IMR-90 (cell line): ENCODE data around the gene GTF2F1. TPM values are rescaled to one million over a fixed set of nuclear protein-coding genes. Genes with fewer than 3 reads are reported as not detected.

Experiments
- ATAC-seq: fragments of 200-7000 bp; cut with Tn5 transposase; 2 replicates; pipeline ENCODE4 v1.9.1; 2020; ENCODE audit warnings: low read depth, mild to moderate bottlenecking, moderate library complexity
- BruUV-seq: library from RNA; stranded (reverse); fragments of 400-500 nt; replicated peaks from 2 replicates; lab custom pipeline; 2021; lab: Mats Ljungman, UMichigan
- CTCF ChIA-PET: fragments of 300-600 bp; formaldehyde crosslinking; extraction: SDS; loops from one replicate; lab custom pipeline; 2021; ENCODE audit warnings: antibody characterized with exemption; lab: Yijun Ruan, JAX
- POLR2A ChIA-PET: fragments of 300-600 bp; sonication (Branson Sonifier 250); formaldehyde crosslinking; loops from one replicate; lab custom pipeline; 2022; ENCODE audit warnings: antibody characterized with exemption; ENCODE audit not compliant: unreplicated experiment; lab: Charles Lee
- DNase-seq: peaks from one replicate; pipeline ENCODE4 v3.0.0; 2013
- H2AFZ ChIP-seq: replicated peaks from 2 replicates; pipeline ENCODE3; 2013; ENCODE audit warnings: low read length, mild to moderate bottlenecking; ENCODE audit not compliant: poor library complexity
- H2AK5ac ChIP-seq: 2 replicates; pipeline ENCODE4 v1.6.1; 2013; ENCODE audit warnings: low read depth, low read length, inconsistent platforms
- H2AK9ac ChIP-seq: replicated peaks from 2 replicates; pipeline ENCODE3; 2013; ENCODE audit warnings: mild to moderate bottlenecking, low read depth, low read length, moderate library complexity; ENCODE audit not compliant: poor library complexity
- H2BK120ac ChIP-seq: 2 replicates; pipeline ENCODE4 v1.6.1; 2013; ENCODE audit warnings: low read depth, low read length, inconsistent platforms
- H2BK15ac ChIP-seq: 3 replicates; pipeline ENCODE4 v1.6.1; 2013; ENCODE audit warnings: low read depth, low read length, inconsistent platforms
- H2BK20ac ChIP-seq: 2 replicates; pipeline ENCODE4 v1.6.1; 2013; ENCODE audit warnings: low read depth, mild to moderate bottlenecking, inconsistent platforms, low read length, moderate library complexity
- H2BK5ac ChIP-seq: 2 replicates; pipeline ENCODE4 v1.6.1; 2013; ENCODE audit warnings: mild to moderate bottlenecking, low read depth, low read length, inconsistent platforms; ENCODE audit not compliant: poor library complexity, severe bottlenecking
- H3K14ac ChIP-seq: replicated peaks from 2 replicates; pipeline ENCODE4 v1.6.1; 2013; ENCODE audit warnings: low read depth, low read length, inconsistent platforms
- H3K18ac ChIP-seq: 2 replicates; pipeline ENCODE4 v1.6.1; 2013; ENCODE audit warnings: low read depth, low read length, control low read depth
- H3K23ac ChIP-seq: 2 replicates; pipeline ENCODE4 v1.6.1; 2013; ENCODE audit warnings: low read depth, low read length, inconsistent platforms
- H3K27ac ChIP-seq: 2 replicates; pipeline ENCODE4 v1.5.1; 2013; ENCODE audit warnings: mild to moderate bottlenecking, control low read depth, low read length; ENCODE audit not compliant: insufficient read depth
- H3K27me3 ChIP-seq: 2 replicates; pipeline ENCODE4 v1.6.1; 2013; ENCODE audit warnings: low read length; ENCODE audit not compliant: control insufficient read depth, insufficient read depth
- H3K36me3 ChIP-seq: 2 replicates; pipeline ENCODE4 v1.6.1; 2013; ENCODE audit warnings: low read length, mixed read lengths; ENCODE audit not compliant: control insufficient read depth, insufficient read depth
- H3K4ac ChIP-seq: 2 replicates; pipeline ENCODE4 v1.6.1; 2013; ENCODE audit warnings: low read depth, low read length, inconsistent platforms
- H3K4me1 ChIP-seq: 2 replicates; pipeline ENCODE4 v1.6.1; 2013; ENCODE audit warnings: low read length, mixed read lengths; ENCODE audit not compliant: control insufficient read depth, insufficient read depth
- H3K4me2 ChIP-seq: 2 replicates; pipeline ENCODE4 v1.6.1; 2013; ENCODE audit warnings: low read depth, mild to moderate bottlenecking, control low read depth, low read length, moderate library complexity
- H3K4me3 ChIP-seq: 2 replicates; pipeline ENCODE4 v1.5.1; 2013; ENCODE audit warnings: low read depth, mild to moderate bottlenecking, control low read depth, low read length, moderate library complexity; ENCODE audit not compliant: insufficient read depth
- H3K56ac ChIP-seq: 2 replicates; pipeline ENCODE4 v1.6.1; 2013; ENCODE audit warnings: low read length, inconsistent platforms; ENCODE audit not compliant: insufficient read depth; ENCODE audit errors: extremely low read depth
- H3K79me1 ChIP-seq, 2 experiments: 2 replicates each; pipeline ENCODE4 v1.6.1; 2013; ENCODE audit warnings: low read length in 2 of 2, inconsistent platforms in 1 of 2, low read depth in 1 of 2
- H3K9ac ChIP-seq: 2 replicates; pipeline ENCODE4 v1.6.1; 2013; ENCODE audit warnings: low read depth, low read length, control low read depth
- H3K9me1 ChIP-seq: 2 replicates; pipeline ENCODE4 v1.6.1; 2013; ENCODE audit warnings: low read length, inconsistent platforms; ENCODE audit not compliant: insufficient read depth
- H3K9me3 ChIP-seq: 2 replicates; pipeline ENCODE4 v1.6.1; 2013; ENCODE audit warnings: low read length; ENCODE audit not compliant: control insufficient read depth, insufficient read depth
- H4K20me1 ChIP-seq: 2 replicates; pipeline ENCODE4 v1.6.1; 2013; ENCODE audit warnings: low read length, inconsistent platforms; ENCODE audit not compliant: insufficient read depth
- H4K5ac ChIP-seq: 2 replicates; pipeline ENCODE4 v1.6.1; 2013; ENCODE audit warnings: mild to moderate bottlenecking, low read depth, low read length, control low read depth
- H4K8ac ChIP-seq, 2 experiments: 2 replicates each; pipeline ENCODE4 v1.6.1; 2013; ENCODE audit warnings: low read depth in 2 of 2, low read length in 2 of 2, control low read depth in 1 of 2, inconsistent platforms in 1 of 2
- H4K91ac ChIP-seq: 2 replicates; pipeline ENCODE4 v1.6.1; 2013; ENCODE audit warnings: low read depth, low read length, inconsistent platforms; ENCODE audit not compliant: insufficient read depth
- ELK1 ChIP-seq: fragments of 150-350 bp; IDR thresholded peaks from 2 replicates; pipeline ENCODE4 v1.6.1; 2016; ENCODE audit warnings: low read depth, mild to moderate bottlenecking, low read length, moderate library complexity, borderline replicate concordance
- MXI1 ChIP-seq: IDR thresholded peaks from 2 replicates; pipeline ENCODE4 v1.6.1; 2012; ENCODE audit warnings: low read depth, mild to moderate bottlenecking, low read length, moderate library complexity, borderline replicate concordance
- POLR2A ChIP-seq: IDR thresholded peaks from 2 replicates; pipeline ENCODE4 v1.6.1; 2012; ENCODE audit warnings: mild to moderate bottlenecking, low read depth, low read length
- RCOR1 ChIP-seq: IDR thresholded peaks from 2 replicates; pipeline ENCODE4 v1.6.1; 2012; ENCODE audit warnings: mild to moderate bottlenecking, low read length, improper control_type of control experiment; ENCODE audit not compliant: insufficient replicate concordance
- WGBS, 2 experiments: methylation state at CpG; one replicate each; pipeline versions ENCODE4 v1.1.5 to v1.1.7; 2013; ENCODE audit warnings: missing lambda C conversion rate in 2 of 2; ENCODE audit not compliant: insufficient read length in 1 of 2; ENCODE audit errors: extremely low coverage in 2 of 2; 5-methylcytosine and 5-hydroxymethylcytosine counted together
- dilution Hi-C: fragments of 300-500 bp; cut with HindIII; formaldehyde crosslinking; loops from one replicate; pipeline ENCODE4 v1.14.3; 2018; ENCODE audit warnings: low sequenced_read_pairs; ENCODE audit not compliant: unreplicated experiment
- in situ Hi-C: fragments of 300-500 bp; cut with MboI; formaldehyde crosslinking; loops from 3 replicates; pipeline ENCODE4 v1.14.3; 2019; ENCODE audit warnings: low sequenced_read_pairs, inconsistent platforms, mixed read lengths
- intact Hi-C: fragments of 100-400 bp; cut with micrococcal nuclease; formaldehyde crosslinking; loops from 2 replicates; pipeline ENCODE4 v1.10.0; 2022
- polyA plus RNA-seq, 3 experiments: library from polyadenylated mRNA; depleted of rRNA; stranded (reverse); fragments of >200 nt; gene quantifications; 2 replicates each; pipeline ENCODE4 v1.2.3, GENCODE V29; 2012; ENCODE audit warnings: low replicate concordance in 1 of 3
- total RNA-seq: library from RNA; depleted of rRNA; stranded (reverse); fragments of >200 nt; gene quantifications from 2 replicates; pipeline ENCODE4 v1.2.3, GENCODE V29; 2012

The GTF2F1 gene
- total and polyA plus RNA-seq, 2 of the 4 experiments (the other 2 are of a cell fraction): 43.7 to 51.4 TPM

GRCh38 chr19:6378486-6378885 is 14.5 kb downstream of the GTF2F1 start:
- no peak overlapping the region for H4K91ac ChIP-seq
- no peak overlapping the region for H2AFZ ChIP-seq
- peaks cover 10% of the 10 kb centered on the region for H3K9me1 ChIP-seq
- peaks cover 7 to 13% of the 10 kb centered on the region in 2 experiments; a peak in 3 of 4 replicates for H3K79me1 ChIP-seq
- BruUV-seq: no TSS peak
- intact Hi-C loops (no loop called here), in situ Hi-C loops (no loop called here), dilution Hi-C loops (no loop called here)
- H3K4me3 ChIP-seq: no peak overlapping the region
- H2AK9ac ChIP-seq: peak overlapping the region; percentile 72
- peaks cover 43% of the 10 kb centered on the region for H3K36me3 ChIP-seq
- no peaks in the 10 kb centered on the region for H3K27me3 ChIP-seq
- H3K18ac ChIP-seq: no peak overlapping the region
- WGBS, 2 experiments: no CpG with 5 or more reads among the region's 9 CpGs
- peaks cover 11% of the 10 kb centered on the region for H3K4me1 ChIP-seq
- no peak for TF ChIP-seq POLR2A
- TF ChIP-seq RCOR1: no peak
- no peak for TF ChIP-seq ELK1
- no peak for TF ChIP-seq MXI1
- H3K23ac ChIP-seq: no peak overlapping the region
- peaks cover 7% of the 10 kb centered on the region; the same call in 1 of the 2 replicates for H3K9me3 ChIP-seq
- POLR2A ChIA-PET: no interaction called here
- no peak overlapping the region for H3K56ac ChIP-seq
- H3K14ac ChIP-seq: no peak overlapping the region
- no peaks in the 10 kb centered on the region for H4K20me1 ChIP-seq
- CTCF ChIA-PET: interaction anchor here (0.6 kb wide), 1 partner anchor 393 kb away, joined by 4 read pairs; no protein-coding TSS in a partner anchor
- no peak for DNase-seq
- no peak overlapping the region for H2BK120ac ChIP-seq
- H3K27ac ChIP-seq: no peak overlapping the region
- H4K8ac ChIP-seq: no peak overlapping the region
- no peak overlapping the region for H2AK5ac ChIP-seq
- H2BK5ac ChIP-seq: no peak overlapping the region
- no peak for ATAC-seq
- no peak overlapping the region for H3K4ac ChIP-seq
- H3K4me2 ChIP-seq: no peak overlapping the region
- H3K9ac ChIP-seq: no peak overlapping the region
- no peak overlapping the region for H4K5ac ChIP-seq
- no peak overlapping the region for H2BK20ac ChIP-seq
- no peak overlapping the region for H2BK15ac ChIP-seq
